ENCODE data around the gene CITED1.

CITED1 gene

DNA sequence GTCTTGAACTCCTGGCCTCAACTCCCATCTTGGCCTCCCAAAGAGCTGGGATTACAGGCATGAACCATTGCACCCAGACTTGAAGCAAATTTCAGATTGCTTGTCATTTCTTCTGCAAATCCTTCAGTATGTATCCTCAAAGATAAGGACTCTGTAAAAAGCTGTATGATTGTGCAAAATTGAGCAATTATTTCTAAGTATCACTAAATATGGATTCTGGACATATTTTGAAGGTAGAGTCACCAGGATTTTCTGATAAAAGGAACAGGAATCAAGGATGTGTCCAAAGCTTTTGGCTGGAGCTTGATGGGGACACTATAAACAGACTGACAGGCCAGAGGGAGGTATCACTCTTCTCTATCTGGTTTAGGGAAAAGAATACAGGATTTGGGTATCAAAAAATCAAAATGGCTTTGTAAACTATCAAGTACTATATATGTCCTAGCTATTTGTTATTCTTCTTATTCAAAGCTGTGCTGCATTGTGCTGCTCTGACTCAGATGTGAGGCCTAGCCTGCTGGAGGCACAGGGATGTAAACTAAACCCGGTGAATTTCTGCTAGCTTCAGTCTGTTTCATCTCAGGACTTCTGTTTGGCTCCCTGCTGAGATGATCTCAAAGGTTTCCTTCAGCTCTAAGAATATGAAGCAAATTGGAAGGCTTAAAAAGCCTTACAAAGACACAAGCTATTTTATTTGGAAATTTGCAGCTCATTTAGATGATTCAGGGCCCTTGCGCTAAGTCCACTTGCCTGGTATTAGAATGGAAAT, 36.9 kb downstream of the CITED1 start:
- no peak for DNase-seq

DNA sequence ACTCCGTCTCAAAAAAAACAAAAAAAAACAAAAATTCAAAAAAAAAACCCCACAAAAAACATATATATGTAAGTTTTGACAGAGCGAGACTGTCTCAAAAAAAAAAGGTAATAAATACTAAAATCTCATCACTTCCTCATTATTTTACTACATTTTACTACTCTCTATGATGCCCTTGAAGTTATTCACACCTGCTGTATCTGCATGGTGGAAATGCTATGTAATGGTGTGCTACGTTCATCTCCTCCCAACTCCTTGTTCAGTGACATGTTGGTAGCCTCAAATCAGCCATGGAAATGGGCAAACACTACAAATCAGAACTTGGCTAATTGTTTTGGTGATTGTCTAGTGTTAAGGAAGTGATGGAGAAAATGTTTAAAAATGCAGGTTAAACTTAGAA, 40.5 kb downstream of the CITED1 start:
- no peak for DNase-seq

DNA sequence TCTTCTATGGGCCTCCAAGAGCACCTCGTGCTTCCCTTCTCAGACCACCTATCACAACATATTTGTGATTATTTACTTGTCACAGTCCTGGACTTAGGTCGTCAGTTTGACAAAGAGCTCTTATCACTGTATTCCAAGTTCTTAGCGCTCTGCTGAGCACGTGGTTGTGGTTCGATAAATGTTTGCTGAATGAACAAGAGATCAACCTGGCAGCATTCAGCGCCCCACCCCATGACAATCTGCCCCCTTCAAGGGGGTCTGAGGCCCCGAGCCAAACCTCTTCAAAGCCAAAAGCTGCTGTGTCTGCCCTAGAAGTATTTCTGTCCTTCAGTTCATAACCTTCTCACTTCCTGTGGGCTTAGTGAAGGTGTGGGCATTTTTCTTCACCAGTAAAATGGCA, 43.6 kb downstream of the CITED1 start:
- no peak for DNase-seq

DNA sequence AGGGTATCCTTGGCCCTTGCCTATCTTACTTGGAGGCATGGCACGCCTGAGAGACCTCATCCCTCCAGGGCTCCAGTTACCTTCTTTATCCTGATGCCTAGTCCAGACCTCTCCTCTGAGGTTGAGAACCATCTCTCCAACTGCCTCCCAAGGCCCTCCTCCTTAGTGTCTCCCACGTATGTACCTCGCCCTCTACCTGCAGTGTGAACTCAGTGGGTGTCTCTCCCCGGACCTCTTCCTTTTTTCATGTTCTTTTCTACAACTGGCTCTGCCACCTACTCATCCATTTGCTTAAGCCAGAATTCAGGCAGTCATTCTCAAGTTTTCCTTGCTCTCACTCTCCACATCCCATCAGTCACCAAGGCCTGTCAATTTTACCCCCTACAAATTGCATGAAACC, 45.3 kb downstream of the CITED1 start:
- no peak for DNase-seq

DNA sequence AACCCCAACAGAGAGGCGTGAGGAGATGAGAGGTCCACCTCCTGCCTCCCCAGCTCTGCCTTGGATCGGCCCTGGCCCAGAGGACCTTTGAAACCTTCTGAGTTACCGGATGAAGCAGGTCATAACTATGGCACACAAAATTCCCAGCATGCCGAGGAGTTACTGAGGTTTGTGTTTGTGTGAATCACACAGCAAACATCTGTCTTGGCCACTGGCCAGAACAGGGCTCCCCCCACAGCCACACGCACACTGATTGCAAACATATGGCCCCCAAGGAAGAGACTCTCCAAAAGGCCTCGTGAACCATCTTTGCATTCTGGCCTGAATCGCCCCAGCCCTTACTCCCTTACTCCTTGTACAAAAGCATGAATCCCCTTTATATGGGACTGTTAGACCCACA, 47.5 kb downstream of the CITED1 start:
- no peak for DNase-seq

DNA sequence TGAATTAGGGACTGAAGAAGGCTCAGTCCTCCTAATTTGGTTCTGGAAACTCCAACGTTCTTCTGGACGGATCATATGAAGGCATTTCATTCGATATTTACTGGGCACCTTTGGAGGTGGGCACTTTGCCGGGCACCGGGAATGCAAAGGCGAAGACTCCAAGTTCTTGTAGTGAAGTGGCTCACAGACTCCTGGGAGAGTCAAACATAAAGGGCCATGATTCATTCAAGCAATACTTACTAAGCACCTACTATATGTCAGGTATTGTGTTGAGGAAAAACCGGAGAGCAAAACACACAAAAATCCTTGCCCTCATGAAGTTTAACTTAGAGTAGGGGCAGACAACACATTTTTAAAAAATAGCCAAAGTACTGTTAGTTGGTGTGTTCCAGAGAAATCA, 49.9 kb downstream of the CITED1 start:
- DNase-seq = no peak

DNA sequence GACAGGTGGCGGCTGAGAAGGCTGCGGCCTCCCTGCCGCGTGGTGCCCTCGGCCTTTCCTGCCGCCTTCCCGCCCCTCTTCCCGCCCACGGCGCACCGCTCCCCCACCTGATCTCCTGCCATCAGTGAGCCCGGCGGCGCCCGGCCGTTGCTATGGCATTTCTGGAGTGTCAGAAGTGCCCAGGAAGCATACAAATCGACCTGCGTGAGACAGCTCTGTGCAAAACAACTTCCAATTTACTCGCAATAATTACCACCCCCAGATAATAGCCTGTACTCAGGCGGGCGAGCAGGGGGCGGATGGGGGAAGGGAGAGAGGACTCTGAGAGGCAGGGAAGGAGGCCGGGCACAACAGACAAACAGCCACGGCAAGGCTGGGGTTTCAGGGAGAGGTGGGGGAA, 50.3 kb downstream of the CITED1 start:
- DNase-seq = no peak

DNA sequence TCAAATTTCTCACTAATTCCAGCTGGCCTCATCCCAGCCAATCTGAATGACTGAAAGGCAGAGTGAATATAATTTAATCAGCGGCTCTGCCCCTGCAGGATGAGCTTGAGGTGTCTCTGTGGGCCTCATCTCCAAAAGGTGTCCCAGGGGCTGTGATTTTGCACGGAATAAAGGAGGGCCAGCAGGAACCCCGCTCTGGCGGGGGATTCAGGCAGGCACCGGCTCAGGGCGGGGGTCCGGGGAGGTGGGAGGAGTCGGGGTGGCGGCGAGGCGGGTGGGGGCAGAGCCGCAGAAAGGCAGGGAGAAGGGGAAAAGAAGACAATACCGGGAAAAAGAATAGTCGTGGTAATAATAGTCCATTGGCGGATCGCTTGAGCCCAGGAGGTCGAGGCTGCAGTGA, 50.9 kb downstream of the CITED1 start:
- no peak for DNase-seq

DNA sequence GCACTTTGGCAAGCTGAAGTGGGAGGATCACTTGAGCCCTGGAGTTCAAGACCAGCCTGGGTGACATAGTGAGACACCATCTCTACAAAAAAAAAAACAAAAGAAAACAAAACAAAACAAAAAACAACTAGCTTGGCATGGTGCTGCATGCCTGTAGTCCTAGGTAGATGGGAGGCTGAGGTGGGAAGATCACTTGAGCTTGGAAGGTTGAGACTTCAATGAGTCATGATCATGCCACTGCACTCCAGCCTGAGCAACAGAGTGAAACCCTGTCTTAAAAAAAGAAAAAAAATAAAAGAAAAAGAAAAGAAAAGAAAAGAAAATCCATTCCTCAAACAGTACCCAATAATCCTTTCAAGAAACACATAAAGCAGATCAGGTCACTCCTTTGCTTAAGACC, 52.0 kb downstream of the CITED1 start:
- no peak for DNase-seq

All from activated naive CD4-positive, alpha-beta T cell treated with anti-CD3 and anti-CD28 coated beads, Interleukin-2, amount 50 U/mL, for 16 hours (primary cell).